OCI-LY1 (cell line): ENCODE measurements around the gene MBNL2.

Experiments used
- H2AFZ ChIP-seq: fragments of 200-600 bp; sonication (generic), shearing (Covaris generic); 2 replicates; pipeline ENCODE4 v1.6.0; 2014; ENCODE audit warnings: antibody characterized with exemption, mild to moderate bottlenecking, low read length
- H3F3A ChIP-seq: fragments of 200-600 bp; sonication (generic), shearing (Covaris generic); 2 replicates; pipeline ENCODE4 v1.6.0; 2014; ENCODE audit warnings: mild to moderate bottlenecking, antibody characterized with exemption, low read length, moderate library complexity; ENCODE audit not compliant: insufficient read depth
- H3K27ac ChIP-seq: fragments of 200-600 bp; sonication (generic); 2 replicates; pipeline ENCODE4 v1.5.1; 2014; ENCODE audit warnings: low read length, mixed run types, mild to moderate bottlenecking, low read depth; ENCODE audit not compliant: poor library complexity, severe bottlenecking
- H3K27me3 ChIP-seq: fragments of 200-600 bp; sonication (generic); 2 replicates; pipeline ENCODE4 v1.6.0; 2014; ENCODE audit warnings: antibody characterized with exemption, mild to moderate bottlenecking, low read length, moderate library complexity; ENCODE audit not compliant: insufficient read depth
- H3K36me3 ChIP-seq: fragments of 200-600 bp; sonication (generic); 2 replicates; pipeline ENCODE4 v1.6.1; 2014; ENCODE audit warnings: mild to moderate bottlenecking, antibody characterized with exemption, low read length, moderate library complexity, mixed read lengths; ENCODE audit not compliant: insufficient read depth
- H3K4me1 ChIP-seq: fragments of 200-600 bp; sonication (generic); 2 replicates; pipeline ENCODE4 v1.5.1; 2014; ENCODE audit warnings: mild to moderate bottlenecking, low read length, moderate library complexity; ENCODE audit not compliant: insufficient read depth, severe bottlenecking
- H3K4me2 ChIP-seq: fragments of 200-600 bp; sonication (generic), shearing (Covaris generic); 2 replicates; pipeline ENCODE4 v1.6.1; 2014; ENCODE audit warnings: low read length
- H3K4me3 ChIP-seq: fragments of 200-600 bp; sonication (generic); 2 replicates; pipeline ENCODE4 v1.5.1; 2014; ENCODE audit warnings: low read length, low read depth, mild to moderate bottlenecking, mixed read lengths; ENCODE audit not compliant: poor library complexity, severe bottlenecking
- H3K79me2 ChIP-seq: fragments of 200-600 bp; shearing (Covaris generic); 2 replicates; pipeline ENCODE4 v1.6.1; 2016; ENCODE audit warnings: mixed run types, low read length, mixed read lengths; ENCODE audit not compliant: insufficient read depth
- H3K9ac ChIP-seq: fragments of 200-600 bp; sonication (generic), shearing (Covaris generic); 2 replicates; pipeline ENCODE4 v1.6.1; 2014; ENCODE audit warnings: mild to moderate bottlenecking, low read length, mixed read lengths
- H3K9me2 ChIP-seq: fragments of 200-600 bp; sonication (generic), shearing (Covaris generic); 2 replicates; pipeline ENCODE4 v1.6.1; 2014; ENCODE audit warnings: low read depth, mild to moderate bottlenecking, low read length, mixed read lengths
- H3K9me3 ChIP-seq: fragments of 200-600 bp; shearing (Covaris generic); 2 replicates; pipeline ENCODE4 v1.6.1; 2014; ENCODE audit warnings: low read length, mixed read lengths
- H4K20me1 ChIP-seq: fragments of 200-600 bp; sonication (generic), shearing (Covaris generic); 2 replicates; pipeline ENCODE4 v1.6.0; 2016; ENCODE audit warnings: mild to moderate bottlenecking, low read length; ENCODE audit not compliant: insufficient read depth
- EZH2 ChIP-seq: fragments of 200-600 bp; sonication (generic), shearing (Covaris generic); IDR thresholded peaks from 2 replicates; pipeline ENCODE4 v1.8.0; 2017; ENCODE audit warnings: borderline replicate concordance, mixed run types, mild to moderate bottlenecking, antibody characterized with exemption, low read length, moderate library complexity, mixed read lengths
- TF ChIP-seq, protein P1 (sequence below): fragments of 200-600 bp; sonication (generic), shearing (Covaris generic); IDR thresholded peaks from 2 replicates; pipeline ENCODE4 v1.5.1; 2017; ENCODE audit warnings: mild to moderate bottlenecking, antibody characterized with exemption, low read length, moderate library complexity, mixed read lengths

Gene MBNL2

GRCh38 chr13:97408938-97409337, 186.8 kb downstream of the MBNL2 start:
- TF ChIP-seq, protein P1, sequence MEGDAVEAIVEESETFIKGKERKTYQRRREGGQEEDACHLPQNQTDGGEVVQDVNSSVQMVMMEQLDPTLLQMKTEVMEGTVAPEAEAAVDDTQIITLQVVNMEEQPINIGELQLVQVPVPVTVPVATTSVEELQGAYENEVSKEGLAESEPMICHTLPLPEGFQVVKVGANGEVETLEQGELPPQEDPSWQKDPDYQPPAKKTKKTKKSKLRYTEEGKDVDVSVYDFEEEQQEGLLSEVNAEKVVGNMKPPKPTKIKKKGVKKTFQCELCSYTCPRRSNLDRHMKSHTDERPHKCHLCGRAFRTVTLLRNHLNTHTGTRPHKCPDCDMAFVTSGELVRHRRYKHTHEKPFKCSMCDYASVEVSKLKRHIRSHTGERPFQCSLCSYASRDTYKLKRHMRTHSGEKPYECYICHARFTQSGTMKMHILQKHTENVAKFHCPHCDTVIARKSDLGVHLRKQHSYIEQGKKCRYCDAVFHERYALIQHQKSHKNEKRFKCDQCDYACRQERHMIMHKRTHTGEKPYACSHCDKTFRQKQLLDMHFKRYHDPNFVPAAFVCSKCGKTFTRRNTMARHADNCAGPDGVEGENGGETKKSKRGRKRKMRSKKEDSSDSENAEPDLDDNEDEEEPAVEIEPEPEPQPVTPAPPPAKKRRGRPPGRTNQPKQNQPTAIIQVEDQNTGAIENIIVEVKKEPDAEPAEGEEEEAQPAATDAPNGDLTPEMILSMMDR = no peak

DNA sequence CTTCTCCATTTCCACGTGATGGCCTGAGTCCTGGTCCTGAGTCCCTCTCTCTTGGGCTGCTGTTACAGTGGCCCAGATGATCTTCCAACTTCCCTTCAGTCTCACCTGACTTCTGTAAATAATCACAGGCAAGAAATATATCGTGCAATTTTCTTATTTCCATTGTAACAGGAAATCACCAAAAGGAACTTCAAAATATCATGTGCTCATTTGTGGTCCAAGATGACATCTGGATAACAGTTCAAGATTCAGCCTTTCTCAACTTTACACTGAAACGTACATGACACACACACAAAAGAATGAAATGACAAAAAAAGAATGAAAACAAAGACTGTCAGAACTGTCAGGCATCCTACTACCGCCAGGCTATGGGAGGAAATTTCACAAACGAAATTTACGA, 189.9 kb downstream of the MBNL2 start:
- TF ChIP-seq EZH2 = no peak
- TF ChIP-seq, protein P1 = no peak
- no peaks in the 10 kb centered on the region for H3K9me2 ChIP-seq
- H3K27ac ChIP-seq = no peak overlapping the region
- no peak overlapping the region for H3K9ac ChIP-seq
- H3K4me3 ChIP-seq = no peak overlapping the region
- H3K79me2 ChIP-seq = no peaks in the 10 kb centered on the region
- no peaks in the 10 kb centered on the region for H3K36me3 ChIP-seq
- no peak overlapping the region for H2AFZ ChIP-seq
- no peaks in the 10 kb centered on the region for H3K4me1 ChIP-seq
- H4K20me1 ChIP-seq = no peaks in the 10 kb centered on the region
- no peak overlapping the region for H3K4me2 ChIP-seq
- no peaks in the 10 kb centered on the region for H3F3A ChIP-seq
- H3K27me3 ChIP-seq = no peaks in the 10 kb centered on the region
- no peaks in the 10 kb centered on the region for H3K9me3 ChIP-seq

More at GRCh38 chr13:97408938-97409337, 186.8 kb downstream of the MBNL2 start:
- Histone ChIP-seq H3K36me3 (no peaks in the 10 kb centered on the region), H3K27ac (no peak overlapping the region), H2AFZ (no peak overlapping the region), H3K4me1 (no peaks in the 10 kb centered on the region), H4K20me1 (no peaks in the 10 kb centered on the region), H3K79me2 (no peaks in the 10 kb centered on the region), H3K4me2 (no peak overlapping the region), H3K4me3 (no peak overlapping the region), H3K9me3 (no peaks in the 10 kb centered on the region), H3K27me3 (no peaks in the 10 kb centered on the region), H3K9ac (no peak overlapping the region), H3K9me2 (no peaks in the 10 kb centered on the region), H3F3A (no peaks in the 10 kb centered on the region)

DNA sequence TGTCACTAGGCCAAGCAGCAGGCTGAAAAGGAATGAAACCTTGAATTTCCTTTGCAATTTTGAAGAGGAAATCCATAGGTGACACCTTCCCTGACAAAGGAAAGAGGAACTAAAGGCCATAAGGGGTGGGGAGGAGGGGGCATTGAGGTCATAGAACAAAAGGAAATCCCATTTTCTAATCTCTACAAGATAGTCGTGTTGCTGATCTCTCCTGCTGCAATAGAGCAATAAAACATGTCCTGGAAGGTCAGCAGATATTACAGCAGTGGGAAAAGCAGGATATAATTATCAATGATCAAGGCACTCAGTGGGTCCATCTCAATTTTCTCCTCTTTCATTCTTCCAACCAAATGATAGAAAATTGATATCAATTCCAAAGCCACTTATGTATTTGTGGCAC, 191.6 kb downstream of the MBNL2 start:
- Histone ChIP-seq H3K36me3 (no peaks in the 10 kb centered on the region), H3K27ac (no peak overlapping the region), H3K4me1 (no peaks in the 10 kb centered on the region), H3F3A (no peaks in the 10 kb centered on the region), H3K4me3 (no peak overlapping the region), H3K79me2 (no peaks in the 10 kb centered on the region), H3K27me3 (no peaks in the 10 kb centered on the region), H3K9me2 (no peaks in the 10 kb centered on the region), H3K9ac (no peak overlapping the region), H4K20me1 (no peaks in the 10 kb centered on the region), H2AFZ (no peak overlapping the region), H3K9me3 (no peaks in the 10 kb centered on the region), H3K4me2 (no peak overlapping the region)
- TF ChIP-seq, protein P1 = no peak
- no peak for TF ChIP-seq EZH2
